BLaER1 (cell line): Measurements from ENCODE around the gene TAS2R40.

Source experiments
- H3K27ac ChIP-seq: shearing (Covaris generic); formaldehyde crosslinking; 2 replicates; pipeline ENCODE4 v1.8.1; 2022
- H3K27me3 ChIP-seq: shearing (Covaris generic); formaldehyde crosslinking; 2 replicates; pipeline ENCODE4 v1.8.1; 2022
- H3K36me3 ChIP-seq: shearing (Covaris generic); formaldehyde crosslinking; 2 replicates; pipeline ENCODE4 v1.8.1; 2022
- H3K4me1 ChIP-seq: shearing (Covaris generic); formaldehyde crosslinking; 2 replicates; pipeline ENCODE4 v1.8.1; 2022
- H3K4me2 ChIP-seq: shearing (Covaris generic); formaldehyde crosslinking; 2 replicates; pipeline ENCODE4 v1.8.1; 2022
- H3K4me3 ChIP-seq: shearing (Covaris generic); formaldehyde crosslinking; 2 replicates; pipeline ENCODE4 v1.8.1; 2022
- H3K9ac ChIP-seq: shearing (Covaris generic); formaldehyde crosslinking; 2 replicates; pipeline ENCODE4 v1.8.1; 2022
- H3K9me3 ChIP-seq: shearing (Covaris generic); formaldehyde crosslinking; 2 replicates; pipeline ENCODE4 v1.8.1; 2022
- H4K20me1 ChIP-seq: shearing (Covaris generic); formaldehyde crosslinking; 2 replicates; pipeline ENCODE4 v1.8.1; 2022
- Cebpa-rat ChIP-seq: shearing (Covaris generic); IDR thresholded peaks from 2 replicates; pipeline ENCODE4 v1.8.1; 2022

TAS2R40 gene

DNA sequence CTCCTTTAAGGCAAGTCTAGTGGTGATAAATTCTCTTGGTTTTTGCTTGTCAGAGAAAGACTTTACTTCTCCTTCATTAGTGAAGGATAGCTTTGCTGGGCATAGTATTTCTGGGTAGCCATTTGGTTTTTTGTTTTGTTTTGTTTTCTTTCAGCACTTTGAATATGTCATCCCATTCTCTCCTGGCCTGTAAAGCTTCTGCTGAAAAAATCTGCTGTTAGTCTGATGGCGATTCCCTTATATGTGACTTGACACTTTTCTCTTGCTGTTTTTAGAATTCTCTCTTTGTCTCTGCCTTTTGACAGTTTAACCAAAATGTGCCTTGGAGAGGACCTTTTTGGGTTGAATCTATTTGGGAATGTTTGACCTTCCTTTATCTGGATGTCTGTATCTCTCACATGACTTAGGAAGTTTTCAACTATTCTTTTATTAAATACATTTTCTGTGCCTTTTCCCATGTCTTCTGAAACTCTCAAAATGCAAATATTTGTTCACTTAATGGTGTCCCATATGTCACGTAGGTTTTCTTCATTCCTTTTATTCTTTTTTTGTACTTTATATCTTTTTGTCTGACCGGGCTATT is 14.7 kb downstream of the TAS2R40 start:
- no peak overlapping the region for H3K4me2 ChIP-seq
- H3K27me3 ChIP-seq, result no peaks in the 10 kb centered on the region
- no peaks in the 10 kb centered on the region for H4K20me1 ChIP-seq
- H3K9me3 ChIP-seq, result peaks cover 25% of the 10 kb centered on the region
- H3K27ac ChIP-seq, result no peak overlapping the region
- no peak overlapping the region for H3K4me3 ChIP-seq
- H3K9ac ChIP-seq, result no peak overlapping the region
- H3K36me3 ChIP-seq, result no peaks in the 10 kb centered on the region
- TF ChIP-seq Cebpa-rat, result no peak
- H3K4me1 ChIP-seq, result no peaks in the 10 kb centered on the region

GRCh38 chr7:143237366-143237765 is 15.5 kb downstream of the TAS2R40 start:
- no peak overlapping the region for H3K4me2 ChIP-seq
- TF ChIP-seq Cebpa-rat, result no peak
- H3K36me3 ChIP-seq, result no peaks in the 10 kb centered on the region
- no peak overlapping the region for H3K9ac ChIP-seq
- no peak overlapping the region for H3K27ac ChIP-seq
- peaks cover 4% of the 10 kb centered on the region; the same call in 1 of the 2 replicates for H3K4me1 ChIP-seq
- H3K9me3 ChIP-seq, result peaks cover 25% of the 10 kb centered on the region
- H3K27me3 ChIP-seq, result no peaks in the 10 kb centered on the region
- no peak overlapping the region for H3K4me3 ChIP-seq
- no peaks in the 10 kb centered on the region for H4K20me1 ChIP-seq

DNA sequence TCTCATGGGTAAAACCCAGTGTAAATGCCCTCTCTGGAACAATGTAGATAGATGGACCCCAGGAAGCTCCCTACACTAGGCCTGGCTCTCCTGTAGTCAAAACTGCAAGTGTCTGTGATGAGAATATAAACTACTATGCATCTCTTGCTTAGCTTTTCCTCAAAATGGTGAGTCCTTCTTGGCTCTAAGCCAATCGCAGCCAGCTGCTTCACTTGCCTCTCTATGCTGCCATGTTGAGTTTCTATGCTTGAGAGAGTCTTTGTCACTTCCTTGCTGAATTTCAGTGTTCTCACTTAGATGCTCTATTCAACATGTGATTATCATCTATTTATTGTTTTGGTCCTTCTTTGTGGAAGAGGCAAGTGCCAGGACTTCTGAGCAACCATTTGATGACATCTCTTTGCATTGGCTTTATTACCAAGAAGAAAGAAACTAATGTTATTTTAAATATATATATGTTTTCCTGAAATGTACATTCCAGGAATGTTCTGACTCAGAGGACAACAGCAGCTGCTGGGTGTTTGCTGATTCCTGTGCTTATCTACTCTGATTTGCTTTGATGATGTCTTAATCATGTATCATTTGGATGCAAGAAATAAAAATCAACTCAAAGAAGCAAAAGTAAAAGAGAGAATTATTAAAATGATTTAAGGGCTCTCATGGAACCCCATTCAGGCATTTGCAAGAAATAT is 16.6 kb downstream of the TAS2R40 start:
- peaks cover 5% of the 10 kb centered on the region; the same call in 1 of the 2 replicates for H3K4me1 ChIP-seq
- H3K9me3 ChIP-seq, result peaks cover 20% of the 10 kb centered on the region
- H4K20me1 ChIP-seq, result no peaks in the 10 kb centered on the region
- H3K9ac ChIP-seq, result no peak overlapping the region
- no peak overlapping the region for H3K27ac ChIP-seq
- H3K27me3 ChIP-seq, result no peaks in the 10 kb centered on the region
- H3K36me3 ChIP-seq, result no peaks in the 10 kb centered on the region
- H3K4me3 ChIP-seq, result no peak overlapping the region
- no peak for TF ChIP-seq Cebpa-rat
- no peak overlapping the region for H3K4me2 ChIP-seq

GRCh38 chr7:143239813-143240212 is 18.0 kb downstream of the TAS2R40 start:
- no peak overlapping the region for H3K4me3 ChIP-seq
- H3K27ac ChIP-seq, result no peak overlapping the region
- H3K4me1 ChIP-seq, result peaks cover 5% of the 10 kb centered on the region; the same call in 1 of the 2 replicates
- H3K9ac ChIP-seq, result no peak overlapping the region
- H3K36me3 ChIP-seq, result no peaks in the 10 kb centered on the region
- no peaks in the 10 kb centered on the region for H3K27me3 ChIP-seq
- peaks cover 20% of the 10 kb centered on the region for H3K9me3 ChIP-seq
- no peak overlapping the region for H3K4me2 ChIP-seq
- no peak for TF ChIP-seq Cebpa-rat
- no peaks in the 10 kb centered on the region for H4K20me1 ChIP-seq

- Histone ChIP-seq H3K4me2 (no peak overlapping the region), H3K9ac (no peak overlapping the region), H3K4me3 (no peak overlapping the region), H3K27me3 (no peaks in the 10 kb centered on the region), H3K9me3 (peaks cover 20% of the 10 kb centered on the region), H4K20me1 (no peaks in the 10 kb centered on the region), H3K4me1 (peaks cover 5% of the 10 kb centered on the region; the same call in 1 of the 2 replicates), H3K36me3 (no peaks in the 10 kb centered on the region), H3K27ac (no peak overlapping the region)
- TF ChIP-seq Cebpa-rat, result no peak
These were observed 18.7 kb downstream of the TAS2R40 start for GRCh38 chr7:143240291-143241168.

- H4K20me1 ChIP-seq, result no peaks in the 10 kb centered on the region
- no peak overlapping the region for H3K27ac ChIP-seq
- H3K36me3 ChIP-seq, result no peaks in the 10 kb centered on the region
- H3K27me3 ChIP-seq, result no peaks in the 10 kb centered on the region
- no peak overlapping the region for H3K4me3 ChIP-seq
- peaks cover 8% of the 10 kb centered on the region; the same call in 1 of the 2 replicates for H3K4me1 ChIP-seq
- no peak overlapping the region for H3K4me2 ChIP-seq
- peaks cover 10% of the 10 kb centered on the region for H3K9me3 ChIP-seq
- no peak overlapping the region for H3K9ac ChIP-seq
- TF ChIP-seq Cebpa-rat, result no peak
These were observed 20.5 kb downstream of the TAS2R40 start for GRCh38 chr7:143242306-143242705.

GRCh38 chr7:143243111-143243510 is 21.3 kb downstream of the TAS2R40 start:
- Histone ChIP-seq H3K27me3 (no peaks in the 10 kb centered on the region), H3K36me3 (no peaks in the 10 kb centered on the region), H3K9ac (no peak overlapping the region), H3K9me3 (peaks cover 2% of the 10 kb centered on the region), H3K27ac (no peak overlapping the region), H4K20me1 (no peaks in the 10 kb centered on the region), H3K4me1 (peaks cover 11% of the 10 kb centered on the region; the same call in 1 of the 2 replicates), H3K4me2 (no peak overlapping the region), H3K4me3 (no peak overlapping the region)
- TF ChIP-seq Cebpa-rat, result no peak

DNA sequence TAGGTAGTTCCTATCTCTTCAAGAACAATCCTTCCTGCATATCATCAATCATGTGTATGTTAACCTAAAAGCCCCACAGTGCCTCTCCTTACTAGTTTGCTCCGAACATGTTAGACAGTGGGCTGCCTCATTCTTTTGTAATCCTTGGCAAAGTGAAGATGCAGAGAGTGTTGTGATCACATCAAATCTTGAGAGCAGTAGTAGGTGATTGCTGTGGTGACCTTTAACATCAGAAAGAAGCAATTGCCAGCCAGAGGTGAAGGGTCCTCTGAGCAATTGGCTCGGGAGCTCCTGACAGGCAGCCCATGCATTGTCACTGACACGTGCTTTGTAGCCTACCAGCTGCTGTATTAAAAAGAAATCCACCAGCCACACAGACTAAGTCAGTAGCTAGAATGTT is 21.8 kb downstream of the TAS2R40 start:
- H3K4me1 ChIP-seq, result peaks cover 11% of the 10 kb centered on the region; the same call in 1 of the 2 replicates
- H3K9ac ChIP-seq, result no peak overlapping the region
- no peak overlapping the region for H3K27ac ChIP-seq
- no peaks in the 10 kb centered on the region for H3K27me3 ChIP-seq
- no peak overlapping the region for H3K4me3 ChIP-seq
- TF ChIP-seq Cebpa-rat, result no peak
- H3K9me3 ChIP-seq, result peaks cover under 1% of the 10 kb centered on the region; the same call in 1 of the 2 replicates
- H3K36me3 ChIP-seq, result no peaks in the 10 kb centered on the region
- H4K20me1 ChIP-seq, result no peaks in the 10 kb centered on the region
- no peak overlapping the region for H3K4me2 ChIP-seq

DNA sequence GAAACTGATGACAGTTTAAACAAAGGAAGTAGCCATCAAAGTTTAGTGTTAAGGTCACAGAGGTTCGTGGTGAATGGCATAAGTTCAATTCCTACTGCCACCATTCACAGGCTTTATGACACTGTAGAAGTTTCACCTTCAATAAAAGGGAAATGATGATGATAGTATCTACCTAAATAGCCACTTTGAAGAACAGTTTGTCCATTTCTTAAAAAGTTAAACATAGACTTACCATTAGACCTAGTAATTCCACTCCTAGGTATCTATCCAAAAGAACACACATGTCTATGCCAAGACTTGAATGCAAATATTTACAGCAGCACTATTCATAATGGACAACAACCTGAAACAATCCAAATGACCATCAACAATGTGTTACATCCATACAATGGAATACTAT is 22.5 kb downstream of the TAS2R40 start:
- Histone ChIP-seq H3K4me3 (no peak overlapping the region), H3K27me3 (no peaks in the 10 kb centered on the region), H3K9me3 (peaks cover 8% of the 10 kb centered on the region), H3K4me1 (peaks cover 11% of the 10 kb centered on the region; the same call in 1 of the 2 replicates), H3K9ac (no peak overlapping the region), H3K27ac (no peak overlapping the region), H3K36me3 (no peaks in the 10 kb centered on the region), H3K4me2 (no peak overlapping the region), H4K20me1 (no peaks in the 10 kb centered on the region)
- no peak for TF ChIP-seq Cebpa-rat

DNA sequence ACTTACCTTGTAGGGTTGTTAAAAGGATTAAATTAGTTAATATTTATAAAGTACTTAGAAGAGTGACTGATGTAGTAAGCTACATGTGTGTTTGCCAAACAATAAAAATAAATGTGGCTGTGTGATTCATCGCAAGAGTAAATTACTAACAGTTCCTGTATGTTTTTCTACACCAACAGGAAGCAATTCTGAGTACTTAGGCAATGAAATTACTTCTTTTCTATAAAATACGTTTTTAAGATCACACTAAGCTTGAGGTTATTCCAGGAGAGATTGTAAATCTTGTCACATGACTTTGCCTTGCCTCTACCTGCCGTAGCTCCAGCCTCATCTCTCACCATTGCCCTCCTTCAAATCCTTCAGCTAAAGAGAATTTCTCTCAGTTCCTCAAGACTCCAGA is 23.3 kb downstream of the TAS2R40 start:
- peaks cover 16% of the 10 kb centered on the region for H3K9me3 ChIP-seq

More for the DNA sequence above, 23.3 kb downstream of the TAS2R40 start:
- Histone ChIP-seq H3K4me1 (peaks cover 15% of the 10 kb centered on the region), H3K4me2 (no peak overlapping the region), H3K27ac (no peak overlapping the region), H3K4me3 (no peak overlapping the region), H4K20me1 (no peaks in the 10 kb centered on the region), H3K36me3 (no peaks in the 10 kb centered on the region), H3K27me3 (no peaks in the 10 kb centered on the region), H3K9ac (no peak overlapping the region)
- TF ChIP-seq Cebpa-rat, result no peak
